H1 (cell line): ENCODE results near the gene NEK4. TPM values are rescaled to one million over a fixed set of nuclear protein-coding genes. Genes with fewer than 3 reads are reported as not detected.

Experiments used
- CBX5 ChIP-seq: fragments of 300-800, 300-1000 bp; sonication (generic); IDR thresholded peaks from 2 replicates; pipeline ENCODE4 v1.7.1; 2016; ENCODE audit warnings: antibody characterized with exemption, low read length, low read depth
- CHD1 ChIP-seq: IDR thresholded peaks from 2 replicates; pipeline ENCODE4 v1.6.1; 2012; ENCODE audit warnings: low read depth, low read length, improper control_type of control experiment
- EP300 ChIP-seq, 2 experiments: IDR thresholded peaks; 1 replicate in 1 of 2; 2 replicates in 1 of 2; pipeline ENCODE4 v1.6.1; 2011 to 2012; ENCODE audit warnings: low read depth in 2 of 2, low read length in 2 of 2, mild to moderate bottlenecking in 2 of 2, borderline replicate concordance in 1 of 2, inconsistent platforms in 1 of 2, moderate library complexity in 1 of 2
- GABPA ChIP-seq: IDR thresholded peaks from 2 replicates; pipeline ENCODE4 v1.6.1; 2011; ENCODE audit warnings: mild to moderate bottlenecking, low read length, moderate library complexity, borderline replicate concordance; ENCODE audit not compliant: insufficient read depth
- GTF2F1 ChIP-seq: IDR thresholded peaks from 2 replicates; pipeline ENCODE4 v1.6.1; 2012; ENCODE audit warnings: low read depth, low read length, improper control_type of control experiment, borderline replicate concordance
- HDAC2 ChIP-seq, 2 experiments: fragments of 300-600 bp in 1 of 2; sonication (generic) in 1 of 2; IDR thresholded peaks; 2 replicates each; pipeline ENCODE4 v1.6.1; 2011 to 2012; ENCODE audit warnings: low read depth in 2 of 2, low read length in 2 of 2, mild to moderate bottlenecking in 2 of 2, moderate library complexity in 2 of 2, borderline replicate concordance in 1 of 2, inconsistent platforms in 1 of 2
- JUN ChIP-seq: IDR thresholded peaks from 2 replicates; pipeline ENCODE4 v1.6.1; 2011; ENCODE audit warnings: low read depth, mild to moderate bottlenecking, improper control_type of control experiment, low read length
- KDM4A ChIP-seq: IDR thresholded peaks from one replicate; pipeline ENCODE4 v1.7.1; 2012; ENCODE audit warnings: low read depth, mild to moderate bottlenecking, moderate library complexity, low read length, inconsistent platforms; ENCODE audit not compliant: severe bottlenecking
- KDM5A ChIP-seq: fragments of 200-600 bp; IDR thresholded peaks from 2 replicates; pipeline ENCODE4 v1.7.1; 2012; ENCODE audit warnings: mild to moderate bottlenecking, low read length, inconsistent platforms, mixed read lengths
- MAX ChIP-seq: IDR thresholded peaks from 2 replicates; pipeline ENCODE4 v1.6.1; 2012; ENCODE audit warnings: inconsistent platforms
- NANOG ChIP-seq: IDR thresholded peaks from 2 replicates; pipeline ENCODE4 v1.6.1; 2011; ENCODE audit warnings: low read length, low read depth, mild to moderate bottlenecking, inconsistent platforms; ENCODE audit not compliant: insufficient read depth, poor library complexity, severe bottlenecking
- NRF1 ChIP-seq: IDR thresholded peaks from 2 replicates; pipeline ENCODE4 v1.6.1; 2011; ENCODE audit warnings: mild to moderate bottlenecking, low read depth, low read length, improper control_type of control experiment
- PHF8 ChIP-seq: fragments of 200-600 bp; sonication (generic); conservative IDR thresholded peaks from 2 replicates; pipeline ENCODE4 v1.7.1; 2012; ENCODE audit warnings: low read depth, mild to moderate bottlenecking, inconsistent platforms, low read length, moderate library complexity
- POLR2A ChIP-seq, 2 experiments: IDR thresholded peaks; 1 replicate in 1 of 2; 2 replicates in 1 of 2; pipeline ENCODE4 v1.6.1; 2011; ENCODE audit warnings: low read depth in 2 of 2, low read length in 2 of 2, mild to moderate bottlenecking in 2 of 2; ENCODE audit errors: control extremely low read depth in 1 of 2
- POLR2AphosphoS5 ChIP-seq: IDR thresholded peaks from 2 replicates; pipeline ENCODE4 v1.6.1; 2011; ENCODE audit warnings: low read depth, low read length
- RXRA ChIP-seq: IDR thresholded peaks from 2 replicates; pipeline ENCODE4 v1.6.1; 2011; ENCODE audit warnings: low read depth, mild to moderate bottlenecking, low read length, moderate library complexity; ENCODE audit not compliant: insufficient read depth
- SAP30 ChIP-seq: fragments of 300-600 bp; sonication (generic); IDR thresholded peaks from 2 replicates; pipeline ENCODE4 v1.7.1; 2012; ENCODE audit warnings: low read length, moderate library complexity, mild to moderate bottlenecking, inconsistent platforms; ENCODE audit not compliant: insufficient read depth, insufficient replicate concordance
- SIRT6 ChIP-seq: IDR thresholded peaks from one replicate; pipeline ENCODE4 v1.7.1; 2012; ENCODE audit warnings: low read length, inconsistent platforms
- SP1 ChIP-seq: IDR thresholded peaks from 2 replicates; pipeline ENCODE4 v1.6.1; 2011; ENCODE audit warnings: low read depth, low read length
- SRF ChIP-seq: IDR thresholded peaks from 2 replicates; pipeline ENCODE4 v1.6.1; 2011; ENCODE audit warnings: mild to moderate bottlenecking, low read depth, low read length, moderate library complexity
- TAF1 ChIP-seq: IDR thresholded peaks from 2 replicates; pipeline ENCODE4 v1.6.1; 2011; ENCODE audit warnings: mild to moderate bottlenecking, low read depth, low read length
- TBP ChIP-seq: IDR thresholded peaks from 2 replicates; pipeline ENCODE4 v1.6.1; 2011; ENCODE audit warnings: low read depth, low read length, improper control_type of control experiment
- polyA plus RNA-seq, 7 experiments: library from polyadenylated mRNA; depleted of rRNA in 3 of 7; stranded (reverse) in 5 of 7; unstranded in 2 of 7; fragments of >200 nt in 5 of 7; fragments of 200-250 nt in 2 of 7; gene quantifications; 1 replicate in 5 of 7; 2 replicates in 1 of 7; 4 replicates in 1 of 7; pipeline versions ENCODE4 v1.2.1 to v1.2.3, GENCODE V29; 2011 to 2013; ENCODE audit warnings: missing spikeins in 2 of 7, mixed read lengths in 2 of 7
- total RNA-seq: library from RNA; stranded (reverse); fragmentation: NEBNext Ultra II Directional; extraction: Animal tissue kit (Norgen Biotek cat#: 25700); gene quantifications from 2 replicates; pipeline ENCODE4 v1.2.1, GENCODE V29; 2021

NEK4 gene
- total and polyA plus RNA-seq, 2 of the 8 experiments (the other 6 are each of a cell fraction or from before 2014, with no cell fraction given): 7.5 to 40.0 TPM

DNA sequence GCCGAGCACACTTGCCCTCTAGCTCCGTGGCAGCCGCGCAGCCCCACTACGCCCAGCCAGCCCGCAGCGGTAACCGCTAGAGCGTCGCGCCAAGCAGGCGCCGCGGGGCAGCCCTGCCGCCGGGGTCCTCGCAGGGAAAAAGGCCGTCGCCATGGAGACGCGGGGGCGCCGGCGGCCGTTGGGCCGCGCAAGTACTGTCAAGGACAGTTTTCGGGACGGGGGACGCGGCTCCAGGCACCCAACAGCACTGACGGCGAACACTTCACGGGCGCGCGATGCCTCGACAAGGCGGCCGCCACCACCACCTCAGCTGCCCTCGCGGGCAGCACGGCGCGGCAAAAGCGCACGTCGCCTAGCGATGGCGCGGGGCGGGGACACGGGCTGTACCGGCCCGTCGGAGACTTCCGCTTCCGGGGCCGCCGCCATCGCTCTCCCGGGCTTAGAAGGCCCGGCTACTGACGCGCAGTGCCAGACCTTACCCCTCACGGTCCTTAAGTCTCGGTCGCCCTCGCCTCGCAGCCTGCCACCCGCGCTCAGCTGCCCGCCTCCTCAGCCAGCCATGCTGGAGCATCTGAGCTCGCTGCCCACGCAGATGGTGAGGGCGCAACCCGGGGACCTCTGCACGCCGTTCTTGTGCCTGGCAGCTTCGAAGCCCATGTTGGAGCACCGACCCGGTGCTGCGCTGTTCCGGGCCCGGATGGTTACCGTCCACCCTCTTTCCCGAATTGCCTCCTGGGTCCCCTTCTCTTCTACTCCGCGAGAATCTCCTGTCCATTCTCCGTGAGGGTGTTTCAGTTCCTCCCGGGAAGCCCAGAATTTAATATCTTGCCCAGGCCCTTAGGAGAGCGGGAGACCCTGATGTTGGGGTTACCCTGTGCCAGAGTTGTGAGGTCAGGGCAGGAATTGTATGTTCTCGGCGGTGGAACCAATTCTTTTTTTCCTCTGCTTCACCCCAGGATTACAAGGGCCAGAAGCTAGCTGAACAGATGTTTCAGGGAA, 64.8 kb downstream of the NEK4 start, which contains the start of the genes GLT8D1 and SPCS1 (continued):
- TF ChIP-seq EP300 (IDR thresholded peaks at IDR 0.05; ENCODE audit: borderline replicate concordance in 1 of 2, low read depth in 2 of 2, low read length in 2 of 2): no peak
- no peak for TF ChIP-seq SIRT6
- TF ChIP-seq PHF8: peak; percentile 73
- peak; percentile 42 to 97; a peak in 2 of 4 replicates for TF ChIP-seq HDAC2 (IDR thresholded peaks at IDR 0.05; ENCODE audit: borderline replicate concordance in 1 of 2, low read depth in 2 of 2, low read length in 2 of 2)
- no peak for TF ChIP-seq SP1
- no peak for TF ChIP-seq GTF2F1
- TF ChIP-seq SRF: no peak
- peak; percentile 66 for TF ChIP-seq MAX
- TF ChIP-seq KDM5A: peak; percentile 71
- no peak for TF ChIP-seq JUN
- peak; percentile 63 for TF ChIP-seq TAF1
- TF ChIP-seq SAP30: no peak
- TF ChIP-seq POLR2A (IDR thresholded peaks at IDR 0.05; ENCODE audit: control extremely low read depth in 1 of 2, low read depth in 2 of 2, low read length in 2 of 2): peak in 1 of 2 experiments; percentile 83; a peak in 2 of 3 replicates
- TF ChIP-seq TBP: peak; percentile 60
- peak; percentile 95 for TF ChIP-seq GABPA
- no peak; the same call in 1 of the 2 replicates for TF ChIP-seq CHD1
- no peak for TF ChIP-seq CBX5
- TF ChIP-seq POLR2AphosphoS5: peak; percentile 72; the same call in 1 of the 2 replicates
- no peak for TF ChIP-seq RXRA
- TF ChIP-seq NRF1: no peak
- no peak for TF ChIP-seq NANOG
- peak; percentile 89 for TF ChIP-seq KDM4A
